Thyroid gland (tissue), 4 donors: Measurements from ENCODE around the gene APLF. TPM values are rescaled to one million over a fixed set of nuclear protein-coding genes. Genes with fewer than 3 reads are reported as not detected.
"Not testable (repeated sequence)": the region's sequence is repeated elsewhere in the genome, so short reads cannot be mapped to it uniquely, and the experiment has no call there.

ENCODE experiments used
- DNase-seq, 2 donors: peaks; one replicate each; pipeline ENCODE4 v3.0.0-alpha.2; 2019
- H3K27ac ChIP-seq, 3 donors: fragments of 200-600 bp; sonication (generic); 1 replicate in 2 of 3; 2 replicates in 1 of 3; pipeline ENCODE4 v1.5.1; 2016 to 2019; ENCODE audit warnings: mild to moderate bottlenecking in 1 of 3, moderate library complexity in 1 of 3
- H3K27me3 ChIP-seq: fragments of 200-600 bp; sonication (generic); one replicate; pipeline ENCODE4 v1.5.1; 2019
- H3K36me3 ChIP-seq, 2 donors: fragments of 200-600 bp; sonication (generic); one replicate each; pipeline ENCODE4 v1.5.1; 2016 to 2019
- H3K4me1 ChIP-seq, 2 donors: fragments of 200-600 bp; sonication (generic); one replicate each; pipeline ENCODE4 v1.5.1; 2017 to 2019
- H3K4me3 ChIP-seq, 3 donors: fragments of 200-600 bp; sonication (generic); replicated peaks in 1 of 3; 1 replicate in 2 of 3; 2 replicates in 1 of 3; pipeline ENCODE4 v1.5.1; 2016; ENCODE audit warnings: mild to moderate bottlenecking in 1 of 3
- H3K9me3 ChIP-seq: fragments of 200-600 bp; sonication (generic); one replicate; pipeline ENCODE4 v1.5.1; 2017
- CTCF ChIP-seq, 6 experiments: fragments of 200-600 bp in 3 of 6; fragments of 450-650 bp in 3 of 6; sonication (generic) in 3 of 6; IDR thresholded peaks; one replicate each; pipeline ENCODE4 v1.5.1; 2016 to 2019; ENCODE audit warnings: antibody characterized with exemption in 6 of 6, mild to moderate bottlenecking in 2 of 6, inconsistent platforms in 1 of 6, moderate library complexity in 1 of 6
- POLR2A ChIP-seq, 2 donors: fragments of 450-650 bp; IDR thresholded peaks; one replicate each; pipeline ENCODE4 v1.6.1; 2017; ENCODE audit warnings: antibody characterized with exemption in 2 of 2, mild to moderate bottlenecking in 2 of 2, moderate library complexity in 1 of 2
- WGBS, 2 donors: methylation state at CpG; one replicate each; pipeline ENCODE4 v1.1.5; 2017; 5-methylcytosine and 5-hydroxymethylcytosine counted together
- intact Hi-C: fragments of 100-400 bp; cut with DNase I; formaldehyde crosslinking; loops from one replicate; pipeline ENCODE4 v1.15.1; 2023
- total RNA-seq, 4 donors: library from RNA; depleted of rRNA; stranded (reverse); fragments of >200 nt; gene quantifications; one replicate each; pipeline ENCODE4 v1.2.3, GENCODE V29; 2016

APLF gene
- total RNA-seq, 4 donors from 2014 or later, result 8.7 to 12.9 (median 9.6) TPM

DNA sequence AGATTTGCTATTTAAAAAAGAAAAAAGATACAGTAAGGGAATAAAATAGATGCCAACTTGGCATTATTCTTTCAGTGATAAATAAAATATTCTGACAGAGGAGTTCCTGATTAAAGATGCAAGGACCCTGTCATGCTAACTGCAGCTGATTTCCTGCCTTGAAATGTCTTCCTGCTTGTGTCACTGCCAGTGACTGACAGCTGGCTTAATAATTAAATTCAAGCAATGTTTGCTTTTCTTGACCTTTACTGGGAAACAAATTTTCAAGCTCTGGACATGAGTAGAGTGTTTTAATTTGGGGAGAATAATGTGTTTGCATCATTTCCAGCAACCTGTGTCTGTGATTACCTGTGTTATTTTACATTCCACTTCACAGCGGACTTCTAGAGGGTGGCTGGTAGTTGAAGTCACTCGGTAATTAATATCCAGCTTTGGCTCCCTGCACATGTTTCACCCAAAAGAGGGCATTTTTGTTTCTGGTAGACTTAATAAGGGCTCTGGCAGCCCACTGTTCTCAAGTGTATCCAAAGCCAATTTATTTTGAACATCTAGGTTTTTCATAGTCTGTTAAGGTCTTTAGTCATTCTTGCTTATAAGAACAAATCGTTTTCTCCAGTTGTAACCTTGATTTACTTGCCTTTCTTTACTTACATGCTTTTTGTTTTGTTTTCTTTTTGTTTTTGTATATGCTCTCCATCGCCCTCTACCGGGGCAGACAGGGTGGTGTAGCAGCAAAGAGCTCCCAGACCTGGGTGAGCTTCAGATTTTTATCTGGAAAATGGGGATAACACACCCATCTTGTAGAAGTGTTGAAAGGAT is 127.5 kb downstream of the APLF start:
- peak; percentile 35 to 55 for DNase-seq
- peaks cover 0 to 3% of the 10 kb centered on the region in 2 donors for H3K4me1 ChIP-seq
- TF ChIP-seq CTCF (IDR thresholded peaks at IDR 0.05), result peak; percentile 47 to 81 (median 56)
- TF ChIP-seq POLR2A (IDR thresholded peaks at IDR 0.05), result no peak
- intact Hi-C loops, result no loop called here
- no peaks in the 10 kb centered on the region for H3K36me3 ChIP-seq
- H3K9me3 ChIP-seq, result no peaks in the 10 kb centered on the region
- H3K4me3 ChIP-seq, result no peak overlapping the region
- H3K27ac ChIP-seq, result no peak overlapping the region
- H3K27me3 ChIP-seq, result no peaks in the 10 kb centered on the region
- 20 to 28% methylated on average over 5 of the region's 5 CpGs for WGBS, 2 donors

DNA sequence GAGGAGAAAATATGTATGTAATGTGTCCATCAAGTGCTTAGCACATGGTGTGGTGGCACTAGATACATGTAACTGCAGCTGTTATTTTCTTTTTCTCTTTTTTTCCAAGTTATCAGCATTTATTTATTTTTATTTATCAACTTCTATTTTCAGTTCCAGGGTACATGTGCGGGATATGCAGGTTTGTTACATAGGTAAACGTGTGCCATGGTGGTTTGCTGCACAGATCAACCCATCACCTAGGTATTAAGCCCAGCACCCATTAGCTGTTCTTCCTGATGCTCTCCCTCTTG is 128.1 kb downstream of the APLF start:
- WGBS, 2 donors, result 70 to 76% methylated on average over 2 of the region's 2 CpGs
- intact Hi-C loops, DNase-seq: not testable (repeated sequence)

GRCh38 chr2:68600495-68600894 is 133.1 kb downstream of the APLF start:
- H3K27ac ChIP-seq, H3K9me3 ChIP-seq, H3K4me3 ChIP-seq, H3K27me3 ChIP-seq, H3K4me1 ChIP-seq, H3K36me3 ChIP-seq, DNase-seq, intact Hi-C loops: not testable (repeated sequence)
- 94 to 96% methylated on average over 3 of the region's 3 CpGs for WGBS, 2 donors

More for the DNA sequence above, 128.1 kb downstream of the APLF start:
- H3K36me3 ChIP-seq, H3K4me3 ChIP-seq, H3K9me3 ChIP-seq, H3K4me1 ChIP-seq, H3K27ac ChIP-seq, H3K27me3 ChIP-seq: not testable (repeated sequence)
- TF ChIP-seq CTCF (IDR thresholded peaks at IDR 0.05), result peak in 1 of 6 experiments; percentile 2

DNA sequence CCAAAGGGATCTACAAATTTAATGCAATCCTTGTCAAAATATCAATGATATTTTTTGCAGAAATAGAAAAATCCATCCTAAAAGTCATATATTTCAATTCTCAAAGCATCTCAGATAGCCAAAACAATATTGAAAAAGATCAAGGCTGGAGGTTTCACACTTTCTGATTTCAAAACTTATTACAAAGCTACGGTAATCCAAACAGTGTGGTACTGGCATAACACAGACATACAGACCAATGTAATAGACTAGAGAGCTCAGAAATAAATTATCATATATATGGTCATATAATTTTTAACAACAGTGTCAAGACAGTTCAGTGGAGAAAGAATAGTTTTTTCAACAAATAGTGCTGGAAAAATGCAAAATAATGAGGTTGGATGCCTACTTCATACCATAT is 135.7 kb downstream of the APLF start:
- Histone ChIP-seq H3K36me3 (no peaks in the 10 kb centered on the region), H3K9me3 (peaks cover 4% of the 10 kb centered on the region), H3K27me3 (no peaks in the 10 kb centered on the region), H3K27ac (no peak overlapping the region), H3K4me1 (no peaks in the 10 kb centered on the region), H3K4me3 (no peak overlapping the region)
- TF ChIP-seq POLR2A (IDR thresholded peaks at IDR 0.05) (no peak), CTCF (IDR thresholded peaks at IDR 0.05) (no peak)
- 92 to 100% methylated on average over 1 of the region's 1 CpG for WGBS, 2 donors
- intact Hi-C loops, result no loop called here
- DNase-seq, result no peak

DNA sequence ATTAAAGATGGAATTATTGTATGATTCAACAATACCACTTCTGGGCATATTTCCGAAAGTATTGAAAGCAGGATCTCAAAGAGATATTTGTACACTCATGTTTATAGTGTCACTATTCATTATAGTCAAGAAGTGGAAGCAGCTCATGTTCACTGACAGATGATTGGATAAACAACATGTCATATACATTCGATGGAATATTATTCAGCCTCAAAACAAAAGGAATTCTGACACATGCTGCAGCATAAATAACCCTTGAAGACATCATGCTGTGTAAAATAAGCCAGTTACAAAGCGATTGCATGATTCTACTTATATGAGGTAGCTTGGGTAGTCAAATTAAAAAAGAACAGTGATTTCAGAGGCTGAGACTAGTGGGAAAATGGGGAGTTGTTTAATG is 136.7 kb downstream of the APLF start:
- no peak for TF ChIP-seq POLR2A (IDR thresholded peaks at IDR 0.05)
- no peak for TF ChIP-seq CTCF (IDR thresholded peaks at IDR 0.05)
- Histone ChIP-seq H3K4me1 (no peaks in the 10 kb centered on the region), H3K36me3 (no peaks in the 10 kb centered on the region), H3K27ac (no peak overlapping the region), H3K9me3 (peaks cover 4% of the 10 kb centered on the region), H3K4me3 (no peak overlapping the region), H3K27me3 (no peaks in the 10 kb centered on the region)
- no peak for DNase-seq
- intact Hi-C loops, result no loop called here
- WGBS, 2 donors, result 89 to 91% methylated on average over 3 of the region's 3 CpGs
